HL-60 (cell line): Measurements from ENCODE around the gene SDCCAG8.

Experiments used
- GABPA ChIP-seq: IDR thresholded peaks from 2 replicates; pipeline ENCODE4 v1.6.1; 2012; ENCODE audit warnings: low read depth
- POLR2AphosphoS5 ChIP-seq: IDR thresholded peaks from 2 replicates; pipeline ENCODE4 v1.6.1; 2012; ENCODE audit warnings: low read depth
- TF ChIP-seq, protein P1 (sequence below): IDR thresholded peaks from one replicate; pipeline ENCODE4 v1.5.1; 2011; ENCODE audit warnings: low read length, control low read depth, inconsistent platforms; ENCODE audit not compliant: insufficient read depth

DNA sequence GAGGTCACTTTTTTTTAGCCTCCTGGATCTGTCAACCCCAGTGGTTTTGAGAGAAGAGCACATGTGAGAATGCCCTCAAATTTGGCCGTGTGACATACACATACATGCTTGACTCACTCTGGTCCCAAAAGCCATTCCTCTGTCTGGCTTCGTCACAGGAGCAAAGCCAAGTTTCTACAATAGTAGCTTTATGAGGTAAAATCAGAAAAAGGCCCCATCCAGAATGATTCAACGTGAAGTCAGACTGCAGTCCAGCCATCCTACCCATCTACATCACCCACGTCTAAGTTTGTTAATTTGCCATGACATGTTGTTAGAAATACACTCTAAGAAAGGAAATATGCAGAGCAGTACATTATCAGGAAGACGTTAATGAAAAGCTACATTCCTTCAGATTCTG lies 245.2 kb downstream of the SDCCAG8 start:
- TF ChIP-seq, protein P1, sequence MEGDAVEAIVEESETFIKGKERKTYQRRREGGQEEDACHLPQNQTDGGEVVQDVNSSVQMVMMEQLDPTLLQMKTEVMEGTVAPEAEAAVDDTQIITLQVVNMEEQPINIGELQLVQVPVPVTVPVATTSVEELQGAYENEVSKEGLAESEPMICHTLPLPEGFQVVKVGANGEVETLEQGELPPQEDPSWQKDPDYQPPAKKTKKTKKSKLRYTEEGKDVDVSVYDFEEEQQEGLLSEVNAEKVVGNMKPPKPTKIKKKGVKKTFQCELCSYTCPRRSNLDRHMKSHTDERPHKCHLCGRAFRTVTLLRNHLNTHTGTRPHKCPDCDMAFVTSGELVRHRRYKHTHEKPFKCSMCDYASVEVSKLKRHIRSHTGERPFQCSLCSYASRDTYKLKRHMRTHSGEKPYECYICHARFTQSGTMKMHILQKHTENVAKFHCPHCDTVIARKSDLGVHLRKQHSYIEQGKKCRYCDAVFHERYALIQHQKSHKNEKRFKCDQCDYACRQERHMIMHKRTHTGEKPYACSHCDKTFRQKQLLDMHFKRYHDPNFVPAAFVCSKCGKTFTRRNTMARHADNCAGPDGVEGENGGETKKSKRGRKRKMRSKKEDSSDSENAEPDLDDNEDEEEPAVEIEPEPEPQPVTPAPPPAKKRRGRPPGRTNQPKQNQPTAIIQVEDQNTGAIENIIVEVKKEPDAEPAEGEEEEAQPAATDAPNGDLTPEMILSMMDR = no peak
- TF ChIP-seq POLR2AphosphoS5 = no peak
- no peak for TF ChIP-seq GABPA
